ENCODE measurements around the gene STX19.
"Not testable (repeated sequence)": the region's sequence is repeated elsewhere in the genome, so short reads cannot be mapped to it uniquely, and the experiment has no call there.

STX19 gene

DNA sequence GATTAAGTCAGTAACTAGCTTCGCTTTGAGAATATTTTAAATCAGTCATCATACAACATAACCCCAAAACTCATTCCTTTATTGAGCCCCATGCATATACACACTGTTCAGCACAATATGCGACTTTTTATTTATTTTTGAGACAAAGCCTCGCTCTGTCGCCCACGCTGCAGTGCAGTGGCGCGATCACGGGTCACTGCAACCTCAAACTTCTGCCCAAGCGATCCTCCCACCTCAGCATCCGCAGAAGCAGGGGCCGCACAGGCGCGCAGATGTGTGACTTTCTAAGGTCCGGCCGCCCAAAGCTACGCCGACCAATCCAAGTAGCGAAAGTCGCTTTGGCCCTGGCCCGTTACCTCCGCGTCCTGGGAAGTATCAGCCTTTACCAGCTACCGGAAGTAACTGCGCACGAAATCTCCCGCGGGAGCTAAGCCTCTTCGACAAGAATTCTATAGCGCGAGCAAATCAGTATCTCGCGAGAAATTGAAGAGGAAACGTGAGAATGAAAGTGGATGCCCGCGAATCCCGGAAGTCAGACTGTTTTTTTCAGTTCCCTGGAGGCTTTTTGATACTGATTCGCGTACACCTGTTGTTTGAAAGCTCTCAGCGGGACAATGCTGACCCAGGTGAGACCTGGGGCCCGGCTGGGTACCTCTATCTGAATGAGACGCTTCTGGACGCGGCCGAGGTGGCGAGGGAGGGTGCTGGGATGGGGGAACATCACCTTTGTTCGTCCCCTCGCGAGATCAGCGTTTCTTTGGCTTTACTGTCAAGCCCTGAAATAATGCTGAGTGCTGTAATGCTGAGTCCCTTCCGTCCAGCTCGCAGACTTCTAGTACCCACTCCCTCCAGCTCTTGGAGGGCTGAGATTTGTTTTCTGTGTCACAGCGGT is 34.4 kb upstream of the STX19 start, which contains the start of the genes DHFR2 and NSUN3:
Gene DHFR2 (minus strand): TSS at position 404 of the 892 bp plus-strand sequence. CDS start 1,405 bp downstream, outside the sequence.
Gene NSUN3 (plus strand): TSS at position 549 of the 892 bp plus-strand sequence. CDS start 66 bp downstream, at position 615.
- no peak for TF ChIP-seq CTCF (IDR thresholded peaks at IDR 0.05; ENCODE audit: low read depth, low read length, missing control alignments)
- in situ Hi-C loops (cut with HindIII; ENCODE audit: low pct_ligation_motif_present, low sequenced_read_pairs): no loop called here
- DNase-seq: peak; percentile 98

GRCh38 chr3:94061297-94061696 is 32.9 kb upstream of the STX19 start:
- no peaks in the 10 kb centered on the region for H3K27me3 ChIP-seq (replicated peaks)
- no peak overlapping the region for H3K4me3 ChIP-seq (ENCODE audit: low read depth, low read length)
- in situ Hi-C loops (cut with HindIII; ENCODE audit: low pct_ligation_motif_present, low sequenced_read_pairs): no loop called here
- no peak for TF ChIP-seq CTCF (IDR thresholded peaks at IDR 0.05; ENCODE audit: low read depth, low read length, missing control alignments)
- DNase-seq: no peak
- no peaks in the 10 kb centered on the region for H3K36me3 ChIP-seq (replicated peaks)
- H3K27ac ChIP-seq: no peak overlapping the region

More for the DNA sequence above, 34.4 kb upstream of the STX19 start, which contains the start of the genes DHFR2 and NSUN3:
- Histone ChIP-seq H3K27me3 (replicated peaks) (no peaks in the 10 kb centered on the region), H3K4me3 (ENCODE audit: low read depth, low read length) (peak within 1 kb of the TSS; percentile 70), H3K27ac (peak within 1 kb of the TSS; percentile 99), H3K36me3 (replicated peaks) (no peaks in the 10 kb centered on the region)

DNA sequence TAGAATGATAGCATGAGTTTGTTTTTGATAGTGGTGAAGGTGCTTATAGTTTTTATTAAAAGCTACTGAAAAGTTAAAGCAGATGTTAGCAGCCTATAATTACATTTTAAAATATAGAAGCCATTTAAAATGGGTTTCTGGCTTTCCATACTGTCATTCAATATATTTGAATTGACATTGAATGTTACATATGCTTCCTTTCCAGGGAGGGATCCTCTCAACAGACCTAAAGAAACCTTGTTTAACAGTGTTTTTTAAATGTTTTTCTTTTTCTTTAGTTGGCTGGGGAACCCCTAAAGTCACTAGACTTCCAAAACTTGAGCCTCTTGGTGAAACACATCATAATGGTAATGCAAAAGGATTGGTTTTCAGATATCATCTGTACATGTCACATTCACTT is 22.1 kb upstream of the STX19 start:
- no peak overlapping the region for H3K27ac ChIP-seq
- H3K27me3 ChIP-seq (replicated peaks): no peaks in the 10 kb centered on the region
- no peaks in the 10 kb centered on the region for H3K36me3 ChIP-seq (replicated peaks)
- H3K4me3 ChIP-seq (ENCODE audit: low read depth, low read length): no peak overlapping the region
- in situ Hi-C loops (cut with HindIII; ENCODE audit: low pct_ligation_motif_present, low sequenced_read_pairs): no loop called here
- no peak for DNase-seq
- no peak for TF ChIP-seq CTCF (IDR thresholded peaks at IDR 0.05; ENCODE audit: low read depth, low read length, missing control alignments)

DNA sequence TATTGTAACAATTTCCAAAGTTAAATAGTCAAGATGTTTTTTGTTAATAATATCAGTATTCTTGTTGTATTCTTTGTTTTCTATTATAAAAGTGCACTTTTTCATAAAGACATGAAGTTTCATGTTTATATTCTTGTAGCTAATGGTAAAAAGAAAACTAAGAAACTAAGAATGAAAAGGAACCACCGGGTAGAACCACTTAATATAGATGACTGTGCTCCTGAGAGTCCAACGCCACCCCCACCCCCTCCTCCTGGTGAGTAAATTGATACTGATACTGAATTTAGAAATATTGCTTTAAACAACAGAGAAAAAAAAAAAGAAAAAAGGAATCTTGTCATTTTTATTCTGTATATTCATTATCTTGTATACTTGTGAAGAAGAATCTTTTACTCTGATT is 20.9 kb upstream of the STX19 start:
- H3K27me3 ChIP-seq (replicated peaks): no peaks in the 10 kb centered on the region
- no peak for TF ChIP-seq CTCF (IDR thresholded peaks at IDR 0.05; ENCODE audit: low read depth, low read length, missing control alignments)
- H3K36me3 ChIP-seq (replicated peaks): peaks cover 4% of the 10 kb centered on the region
- H3K4me3 ChIP-seq (ENCODE audit: low read depth, low read length): no peak overlapping the region
- in situ Hi-C loops (cut with HindIII; ENCODE audit: low pct_ligation_motif_present, low sequenced_read_pairs): no loop called here
- no peak overlapping the region for H3K27ac ChIP-seq
- DNase-seq: no peak

DNA sequence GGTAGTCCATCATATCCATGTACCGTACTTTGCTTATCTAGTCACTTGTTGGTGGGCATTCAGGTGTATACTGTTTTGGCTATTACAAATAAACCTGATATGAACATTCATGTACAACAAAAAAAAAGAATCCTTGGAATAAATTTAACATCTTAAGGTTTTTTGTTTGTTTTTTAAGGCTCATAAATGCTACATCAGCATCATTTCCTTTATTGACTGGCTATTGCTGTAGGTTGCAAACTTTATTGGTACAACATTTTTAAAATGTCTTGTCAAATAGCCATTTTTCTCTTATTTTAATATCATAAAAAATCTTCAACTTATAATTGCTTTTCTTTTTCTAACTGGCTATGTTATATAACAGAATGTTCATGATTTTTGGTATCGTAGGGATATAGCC is 18.1 kb upstream of the STX19 start:
- in situ Hi-C loops (cut with HindIII; ENCODE audit: low pct_ligation_motif_present, low sequenced_read_pairs): no loop called here
- peaks cover 4% of the 10 kb centered on the region for H3K36me3 ChIP-seq (replicated peaks)

GRCh38 chr3:94044100-94044936 is 15.9 kb upstream of the STX19 start:
- H3K27me3 ChIP-seq (replicated peaks); H3K36me3 ChIP-seq (replicated peaks); H3K27ac ChIP-seq; H3K4me3 ChIP-seq (ENCODE audit: low read depth, low read length); DNase-seq; in situ Hi-C loops (cut with HindIII; ENCODE audit: low pct_ligation_motif_present, low sequenced_read_pairs): not testable (repeated sequence)

More for the DNA sequence above, 18.1 kb upstream of the STX19 start:
- no peak for DNase-seq
- no peak for TF ChIP-seq CTCF (IDR thresholded peaks at IDR 0.05; ENCODE audit: low read depth, low read length, missing control alignments)
- no peak overlapping the region for H3K27ac ChIP-seq
- no peaks in the 10 kb centered on the region for H3K27me3 ChIP-seq (replicated peaks)
- no peak overlapping the region for H3K4me3 ChIP-seq (ENCODE audit: low read depth, low read length)
